HG03521 (cell line): ENCODE data around the gene UBA5.
A peak's percentile ranks its signal among the peaks of the same experiment; 100 is the strongest.

Experiments used
- ATAC-seq: cut with Tn5 transposase; IDR thresholded peaks from one replicate; pipeline ENCODE4 v1.9.1; 2021; ENCODE audit warnings: mild to moderate bottlenecking, moderate library complexity; ENCODE audit not compliant: unreplicated experiment

UBA5 gene

GRCh38 chr3:132713977-132714727 is 54.0 kb downstream of the UBA5 start:
- ATAC-seq: no peak

- ATAC-seq: no peak
Observed at GRCh38 chr3:132716372-132716771, 56.2 kb downstream of the UBA5 start.

- no peak for ATAC-seq
Observed at GRCh38 chr3:132720228-132720627, 60.1 kb downstream of the UBA5 start.

GRCh38 chr3:132721479-132722164 is 61.5 kb downstream of the UBA5 start:
- peak; percentile 14 for ATAC-seq

- peak; percentile 73 for ATAC-seq
Observed at GRCh38 chr3:132722165-132723023, 62.3 kb downstream of the UBA5 start, which contains the start of gene NPHP3. TSS of gene NPHP3 (minus strand) at chr3:132722409. CDS start at chr3:132722355, 54 bp downstream.

- ATAC-seq: no peak
Observed at GRCh38 chr3:132723024-132723950, 63.2 kb downstream of the UBA5 start.

GRCh38 chr3:132726341-132726823 is 66.3 kb downstream of the UBA5 start:
- no peak for ATAC-seq
